ENCODE results near the gene RIPOR2.
"Not testable (repeated sequence)": the region's sequence is repeated elsewhere in the genome, so short reads cannot be mapped to it uniquely, and the experiment has no call there.

The RIPOR2 gene

GRCh38 chr6:24777227-24777626 is 158.5 kb downstream of the RIPOR2 start:
- no peaks in the 10 kb centered on the region for H3K9me3 ChIP-seq (replicated peaks in 1 of 11)
- no peak for TF ChIP-seq Cebpa-rat (IDR thresholded peaks at IDR 0.05)
- peaks cover 0 to 54% (median 25%) of the 10 kb centered on the region in 11 experiments; a peak in 16 of 22 replicates for H4K20me1 ChIP-seq
- H3K36me3 ChIP-seq: peaks cover 10 to 51% (median 41%) of the 10 kb centered on the region in 11 experiments
- peak overlapping the region in 1 of 11 experiments; percentile 93; a peak in 3 of 22 replicates for H3K9ac ChIP-seq
- no peaks in the 10 kb centered on the region for H3K27me3 ChIP-seq
- peak overlapping the region in 7 of 10 experiments; percentile 85 to 91 (median 89); a peak in 8 of 20 replicates for H3K4me3 ChIP-seq
- peaks cover 23 to 46% (median 36%) of the 10 kb centered on the region in 10 experiments for H3K4me1 ChIP-seq
- H3K27ac ChIP-seq: no peak overlapping the region; a peak in 1 of 22 replicates
- peak overlapping the region; percentile 11 to 99 (median 91); a peak in 18 of 22 replicates for H3K4me2 ChIP-seq

- Histone ChIP-seq H3K4me2 (peak overlapping the region; percentile 86 to 99 (median 91)), H3K9ac (peak overlapping the region; percentile 76 to 95 (median 93)), H3K36me3 (peaks cover 0 to 35% (median 25%) of the 10 kb centered on the region in 11 experiments; a peak in 18 of 22 replicates), H3K27me3 (no peaks in the 10 kb centered on the region), H3K4me1 (peaks cover 23 to 46% (median 36%) of the 10 kb centered on the region in 10 experiments), H3K27ac (peak overlapping the region in 10 of 11 experiments; percentile 26 to 96 (median 93); a peak in 20 of 22 replicates), H4K20me1 (peaks cover 0 to 49% (median 25%) of the 10 kb centered on the region in 11 experiments; a peak in 16 of 22 replicates), H3K9me3 (replicated peaks in 1 of 11) (no peaks in the 10 kb centered on the region), H3K4me3 (peak overlapping the region; percentile 83 to 94 (median 89))
- TF ChIP-seq Cebpa-rat (IDR thresholded peaks at IDR 0.05): no peak
Observed at GRCh38 chr6:24775520-24776058, 160.2 kb downstream of the RIPOR2 start.

GRCh38 chr6:24774696-24775519 is 160.9 kb downstream of the RIPOR2 start, which contains the start of gene GMNN:
Gene GMNN, plus strand, starts transcription at chr6:24774937. Its CDS starts 2,310 bp downstream, at chr6:24777247.
- Histone ChIP-seq H3K27me3 (no peaks in the 10 kb centered on the region), H3K4me1 (peaks cover 23 to 43% (median 34%) of the 10 kb centered on the region in 10 experiments), H3K27ac (peak within 1 kb of the TSS; percentile 56 to 96 (median 92); a peak in 21 of 22 replicates), H3K36me3 (peaks cover 0 to 28% (median 19%) of the 10 kb centered on the region in 11 experiments; a peak in 13 of 22 replicates), H3K9me3 (replicated peaks in 1 of 11) (no peaks in the 10 kb centered on the region), H4K20me1 (peaks cover 0 to 45% (median 25%) of the 10 kb centered on the region in 11 experiments; a peak in 16 of 22 replicates), H3K4me2 (peak within 1 kb of the TSS; percentile 86 to 99 (median 91)), H3K9ac (peak within 1 kb of the TSS; percentile 76 to 95 (median 93)), H3K4me3 (peak within 1 kb of the TSS; percentile 83 to 94 (median 89))
- no peak for TF ChIP-seq Cebpa-rat (IDR thresholded peaks at IDR 0.05)

GRCh38 chr6:24768361-24768760 is 167.4 kb downstream of the RIPOR2 start:
- Histone ChIP-seq H3K4me2 (no peak overlapping the region), H3K36me3 (no peaks in the 10 kb centered on the region), H3K4me1 (peaks cover 0 to 7% (median 0%) of the 10 kb centered on the region in 10 experiments; a peak in 1 of 20 replicates), H3K27me3 (no peaks in the 10 kb centered on the region), H3K9me3 (replicated peaks in 1 of 11) (no peaks in the 10 kb centered on the region), H3K9ac (no peak overlapping the region), H4K20me1 (no peaks in the 10 kb centered on the region), H3K27ac (no peak overlapping the region), H3K4me3 (no peak overlapping the region)
- TF ChIP-seq Cebpa-rat (IDR thresholded peaks at IDR 0.05): no peak

GRCh38 chr6:24766680-24767462 is 168.9 kb downstream of the RIPOR2 start:
- H4K20me1 ChIP-seq: no peaks in the 10 kb centered on the region
- no peak overlapping the region for H3K4me2 ChIP-seq
- H3K4me1 ChIP-seq: peaks cover 0 to 7% (median 0%) of the 10 kb centered on the region in 10 experiments; a peak in 1 of 20 replicates
- no peaks in the 10 kb centered on the region for H3K27me3 ChIP-seq
- H3K27ac ChIP-seq: no peak overlapping the region
- no peak overlapping the region for H3K9ac ChIP-seq
- TF ChIP-seq Cebpa-rat (IDR thresholded peaks at IDR 0.05): no peak
- H3K36me3 ChIP-seq: no peaks in the 10 kb centered on the region
- H3K9me3 ChIP-seq (replicated peaks in 1 of 11): no peaks in the 10 kb centered on the region
- no peak overlapping the region for H3K4me3 ChIP-seq

GRCh38 chr6:24765968-24766367 is 169.8 kb downstream of the RIPOR2 start:
- H3K9me3 ChIP-seq (replicated peaks in 1 of 11); H3K4me2 ChIP-seq; H3K36me3 ChIP-seq; H3K9ac ChIP-seq; H3K4me3 ChIP-seq; H3K27me3 ChIP-seq; H3K27ac ChIP-seq; H4K20me1 ChIP-seq; H3K4me1 ChIP-seq: not testable (repeated sequence)

- not testable (repeated sequence) for H3K27ac ChIP-seq; H3K9me3 ChIP-seq (replicated peaks in 1 of 11); H3K4me1 ChIP-seq; H3K4me3 ChIP-seq; H4K20me1 ChIP-seq; H3K9ac ChIP-seq; H3K27me3 ChIP-seq; H3K36me3 ChIP-seq; H3K4me2 ChIP-seq
Observed at GRCh38 chr6:24764833-24765828, 170.6 kb downstream of the RIPOR2 start.

GRCh38 chr6:24763578-24763977 is 172.2 kb downstream of the RIPOR2 start:
- no peak overlapping the region for H3K4me3 ChIP-seq
- no peak overlapping the region for H3K4me2 ChIP-seq
- TF ChIP-seq Cebpa-rat (IDR thresholded peaks at IDR 0.05): no peak
- no peaks in the 10 kb centered on the region for H3K36me3 ChIP-seq
- H3K4me1 ChIP-seq: peaks cover 0 to 8% (median 0%) of the 10 kb centered on the region in 10 experiments; a peak in 3 of 20 replicates
- no peak overlapping the region for H3K27ac ChIP-seq
- no peak overlapping the region for H3K9ac ChIP-seq
- H3K9me3 ChIP-seq (replicated peaks in 1 of 11): no peaks in the 10 kb centered on the region
- no peaks in the 10 kb centered on the region for H3K27me3 ChIP-seq
- H4K20me1 ChIP-seq: no peaks in the 10 kb centered on the region
